Loucy (cell line): ENCODE results near the gene SSPN.

Experiments
- H2AFZ ChIP-seq: fragments of 200-600 bp; sonication (generic); 2 replicates; pipeline ENCODE4 v1.6.0; 2016; ENCODE audit warnings: antibody characterized with exemption, mild to moderate bottlenecking, low read length, moderate library complexity
- H3F3A ChIP-seq: fragments of 200-600 bp; 2 replicates; pipeline ENCODE4 v1.6.0; 2016; ENCODE audit warnings: antibody characterized with exemption, low read depth, mild to moderate bottlenecking
- H3K27me3 ChIP-seq: fragments of 200-600 bp; sonication (generic); 2 replicates; pipeline ENCODE4 v1.6.1; 2014; ENCODE audit warnings: low read length, mild to moderate bottlenecking; ENCODE audit not compliant: insufficient read depth, poor library complexity, severe bottlenecking
- H3K36me3 ChIP-seq: fragments of 200-600 bp; sonication (generic); 2 replicates; pipeline ENCODE4 v1.6.1; 2016; ENCODE audit warnings: low read length; ENCODE audit not compliant: insufficient read depth
- H3K4me1 ChIP-seq: fragments of 200-600 bp; sonication (generic); 2 replicates; pipeline ENCODE4 v1.5.1; 2014; ENCODE audit warnings: low read length, mild to moderate bottlenecking; ENCODE audit not compliant: insufficient read depth, poor library complexity, severe bottlenecking
- H3K4me2 ChIP-seq: fragments of 200-600 bp; sonication (generic); 2 replicates; pipeline ENCODE4 v1.6.0; 2014; ENCODE audit warnings: antibody characterized with exemption, low read length, low read depth, mild to moderate bottlenecking; ENCODE audit not compliant: poor library complexity, severe bottlenecking
- H3K4me3 ChIP-seq: fragments of 200-600 bp; sonication (generic); 2 replicates; pipeline ENCODE4 v1.5.1; 2014; ENCODE audit warnings: low read length, mild to moderate bottlenecking, mixed read lengths; ENCODE audit not compliant: poor library complexity, severe bottlenecking
- H3K79me2 ChIP-seq: fragments of 200-600 bp; sonication (generic); 2 replicates; pipeline ENCODE4 v1.6.1; 2014; ENCODE audit warnings: low read length; ENCODE audit not compliant: insufficient read depth
- H3K9ac ChIP-seq: fragments of 200-600 bp; sonication (generic); 2 replicates; pipeline ENCODE4 v1.6.0; 2014; ENCODE audit warnings: mild to moderate bottlenecking, low read depth, low read length, moderate library complexity; ENCODE audit not compliant: poor library complexity, severe bottlenecking
- H3K9me2 ChIP-seq: fragments of 200-600 bp; sonication (generic); replicated peaks from 2 replicates; pipeline ENCODE4 v1.6.1; 2016; ENCODE audit warnings: low read depth, low read length, mixed read lengths
- H3K9me3 ChIP-seq: fragments of 200-600 bp; sonication (generic); 2 replicates; pipeline ENCODE4 v1.6.1; 2014; ENCODE audit warnings: mild to moderate bottlenecking, antibody characterized with exemption, low read length, low read depth; ENCODE audit not compliant: insufficient read depth
- H4K20me1 ChIP-seq: fragments of 200-600 bp; sonication (generic); 2 replicates; pipeline ENCODE4 v1.6.0; 2014; ENCODE audit warnings: antibody characterized with exemption, low read length, mild to moderate bottlenecking; ENCODE audit not compliant: insufficient read depth, poor library complexity, severe bottlenecking
- CTCF ChIP-seq: fragments of 200-600 bp; sonication (generic); conservative IDR thresholded peaks from 2 replicates; pipeline ENCODE4 v1.5.1; 2014; ENCODE audit warnings: mild to moderate bottlenecking, antibody characterized with exemption, low read length
- EZH2phosphoT487 ChIP-seq: fragments of 200-600 bp; IDR thresholded peaks from 2 replicates; pipeline ENCODE4 v1.6.1; 2018; ENCODE audit warnings: antibody characterized with exemption, mild to moderate bottlenecking, moderate library complexity, borderline replicate concordance

SSPN gene

GRCh38 chr12:26188127-26188526 is 7.2 kb upstream of the SSPN start:
- Histone ChIP-seq H3K4me2 (no peak overlapping the region), H3K9me3 (no peaks in the 10 kb centered on the region), H3F3A (no peaks in the 10 kb centered on the region), H3K9me2 (no peaks in the 10 kb centered on the region), H4K20me1 (no peaks in the 10 kb centered on the region), H2AFZ (no peak overlapping the region), H3K4me1 (no peaks in the 10 kb centered on the region), H3K9ac (no peak overlapping the region), H3K79me2 (no peaks in the 10 kb centered on the region), H3K36me3 (no peaks in the 10 kb centered on the region), H3K27me3 (no peaks in the 10 kb centered on the region), H3K4me3 (no peak overlapping the region)
- TF ChIP-seq CTCF (no peak), EZH2phosphoT487 (no peak)

GRCh38 chr12:26188641-26189040 is 6.7 kb upstream of the SSPN start:
- no peaks in the 10 kb centered on the region for H3K9me3 ChIP-seq
- no peak overlapping the region for H3K4me2 ChIP-seq
- no peaks in the 10 kb centered on the region for H3K36me3 ChIP-seq
- H3K4me3 ChIP-seq, result no peak overlapping the region
- no peaks in the 10 kb centered on the region for H3K79me2 ChIP-seq
- H3F3A ChIP-seq, result no peaks in the 10 kb centered on the region
- H3K4me1 ChIP-seq, result no peaks in the 10 kb centered on the region
- TF ChIP-seq CTCF (no peak), EZH2phosphoT487 (no peak)
- H3K9me2 ChIP-seq, result no peaks in the 10 kb centered on the region
- H3K27me3 ChIP-seq, result no peaks in the 10 kb centered on the region
- H4K20me1 ChIP-seq, result no peaks in the 10 kb centered on the region
- no peak overlapping the region for H3K9ac ChIP-seq
- H2AFZ ChIP-seq, result no peak overlapping the region

- Histone ChIP-seq H3K36me3 (no peaks in the 10 kb centered on the region), H3F3A (no peaks in the 10 kb centered on the region)
These were observed 3.2 kb upstream of the SSPN start for GRCh38 chr12:26192142-26192541.

More at GRCh38 chr12:26192142-26192541, 3.2 kb upstream of the SSPN start:
- Histone ChIP-seq H3K9me2 (no peaks in the 10 kb centered on the region), H3K27me3 (no peaks in the 10 kb centered on the region), H3K4me2 (no peak overlapping the region), H3K9ac (no peak overlapping the region), H3K9me3 (no peaks in the 10 kb centered on the region), H3K4me3 (no peak overlapping the region), H4K20me1 (no peaks in the 10 kb centered on the region), H2AFZ (no peak overlapping the region), H3K79me2 (no peaks in the 10 kb centered on the region), H3K4me1 (no peaks in the 10 kb centered on the region)
- TF ChIP-seq CTCF, result no peak
- TF ChIP-seq EZH2phosphoT487, result no peak
